NCI-H1417 (cell line): ENCODE results near the gene SOX3.

Experiments
- DNase-seq, 3 experiments: peaks; one replicate each; lab custom pipeline; 2025; lab: John Stamatoyannopoulos, UW

The SOX3 gene

GRCh38 chrX:140504371-140505324, at the start of gene SOX3:
TSS of gene SOX3 (minus strand) at chrX:140505069. CDS start at chrX:140505060, 9 bp downstream.
- no peak for DNase-seq

GRCh38 chrX:140548985-140549384, 44.1 kb upstream of the SOX3 start:
- DNase-seq: no peak

GRCh38 chrX:140526171-140526570, 21.3 kb upstream of the SOX3 start:
- no peak for DNase-seq

GRCh38 chrX:140525448-140525847, 20.6 kb upstream of the SOX3 start:
- no peak for DNase-seq

- DNase-seq: no peak
Measured at GRCh38 chrX:140524556-140524955, 19.7 kb upstream of the SOX3 start.

- DNase-seq: no peak
Measured at GRCh38 chrX:140521393-140521792, 16.5 kb upstream of the SOX3 start.

GRCh38 chrX:140514554-140514953, 9.7 kb upstream of the SOX3 start:
- DNase-seq: no peak

GRCh38 chrX:140510895-140511295, 6.0 kb upstream of the SOX3 start:
- DNase-seq: no peak

- DNase-seq: no peak
Measured at GRCh38 chrX:140510306-140510676, 5.4 kb upstream of the SOX3 start.

- no peak for DNase-seq
Measured at GRCh38 chrX:140509468-140510305, 4.8 kb upstream of the SOX3 start.

GRCh38 chrX:140508958-140509357, 4.1 kb upstream of the SOX3 start:
- DNase-seq: no peak

GRCh38 chrX:140507982-140508305, 3.1 kb upstream of the SOX3 start:
- no peak for DNase-seq

- no peak for DNase-seq
Measured at GRCh38 chrX:140507223-140507981, 2.5 kb upstream of the SOX3 start.

- DNase-seq: no peak
Measured at GRCh38 chrX:140505421-140506337, 810 bp upstream of the SOX3 start.

GRCh38 chrX:140503714-140504351, 1.0 kb downstream of the SOX3 start:
- no peak for DNase-seq

- DNase-seq: no peak
Measured at GRCh38 chrX:140503238-140503601, 1.6 kb downstream of the SOX3 start.

- no peak for DNase-seq
Measured at GRCh38 chrX:140502491-140503237, 2.2 kb downstream of the SOX3 start.

GRCh38 chrX:140501940-140502468, 2.9 kb downstream of the SOX3 start:
- no peak for DNase-seq

- no peak for DNase-seq
Measured at GRCh38 chrX:140501321-140501720, 3.5 kb downstream of the SOX3 start.

GRCh38 chrX:140500441-140500840, 4.4 kb downstream of the SOX3 start:
- no peak for DNase-seq
